Stimulated activated CD8-positive, alpha-beta memory T cell treated with anti-CD3 and anti-CD28 coated beads, Interleukin-15, amount 100 ng/mL, for 24 hours (primary cell): ENCODE results near the gene FAM210A.
"Not testable (repeated sequence)": the region's sequence is repeated elsewhere in the genome, so short reads cannot be mapped to it uniquely, and the experiment has no call there.

ENCODE experiments used
- DNase-seq: peaks from one replicate; pipeline ENCODE4 v3.0.0-alpha.2; 2020; ENCODE audit warnings: low read depth

FAM210A gene, protein sequence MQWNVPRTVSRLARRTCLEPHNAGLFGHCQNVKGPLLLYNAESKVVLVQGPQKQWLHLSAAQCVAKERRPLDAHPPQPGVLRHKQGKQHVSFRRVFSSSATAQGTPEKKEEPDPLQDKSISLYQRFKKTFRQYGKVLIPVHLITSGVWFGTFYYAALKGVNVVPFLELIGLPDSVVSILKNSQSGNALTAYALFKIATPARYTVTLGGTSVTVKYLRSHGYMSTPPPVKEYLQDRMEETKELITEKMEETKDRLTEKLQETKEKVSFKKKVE

DNA sequence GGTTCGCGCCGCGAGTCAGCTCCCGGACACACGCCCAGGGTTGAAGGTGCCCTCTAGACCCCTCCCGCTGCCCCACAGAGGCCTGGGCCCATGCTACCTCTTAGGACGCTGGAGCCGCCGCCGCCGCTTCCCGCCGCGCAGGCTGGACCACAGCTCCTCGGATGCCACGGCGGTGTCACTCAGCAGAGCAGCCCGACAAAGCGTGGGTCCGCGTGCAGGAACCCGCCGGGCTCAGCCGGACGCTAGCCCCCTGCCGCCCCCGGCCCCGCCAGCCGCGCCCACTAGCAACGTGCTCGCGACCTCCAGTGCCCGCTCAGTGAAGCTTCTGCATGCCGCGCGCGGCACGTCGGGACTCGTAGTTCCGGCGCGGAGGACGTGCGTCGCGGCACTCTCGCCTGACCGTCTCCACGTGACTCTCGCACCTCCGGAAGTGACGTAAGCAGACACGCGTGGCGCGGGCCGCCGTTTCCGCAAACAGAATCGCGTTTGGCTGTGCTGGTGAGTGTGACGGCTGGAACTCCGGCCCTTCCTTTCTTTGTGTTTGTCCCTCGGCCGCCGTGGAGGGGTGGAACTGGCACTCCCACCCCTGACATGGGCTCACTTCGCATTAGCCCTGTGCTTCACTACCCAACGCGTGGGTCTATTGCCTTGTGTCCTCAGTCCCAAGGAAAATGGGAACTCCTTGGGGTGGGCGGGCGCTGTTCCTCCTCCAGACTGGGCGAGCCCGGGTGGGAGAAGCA lies at the start of gene FAM210A, which contains the start of gene RNMT:
TSS of gene FAM210A (minus strand) at position 327 of the 740 bp plus-strand sequence. CDS start 44,481 bp downstream, outside the sequence.
TSS of gene RNMT (plus strand) at position 442 of the 740 bp plus-strand sequence. CDS start 4,845 bp downstream, outside the sequence.
- peak; percentile 93 for DNase-seq

GRCh38 chr18:13775058-13775457 lies 48.7 kb upstream of the FAM210A start:
- DNase-seq: no peak

DNA sequence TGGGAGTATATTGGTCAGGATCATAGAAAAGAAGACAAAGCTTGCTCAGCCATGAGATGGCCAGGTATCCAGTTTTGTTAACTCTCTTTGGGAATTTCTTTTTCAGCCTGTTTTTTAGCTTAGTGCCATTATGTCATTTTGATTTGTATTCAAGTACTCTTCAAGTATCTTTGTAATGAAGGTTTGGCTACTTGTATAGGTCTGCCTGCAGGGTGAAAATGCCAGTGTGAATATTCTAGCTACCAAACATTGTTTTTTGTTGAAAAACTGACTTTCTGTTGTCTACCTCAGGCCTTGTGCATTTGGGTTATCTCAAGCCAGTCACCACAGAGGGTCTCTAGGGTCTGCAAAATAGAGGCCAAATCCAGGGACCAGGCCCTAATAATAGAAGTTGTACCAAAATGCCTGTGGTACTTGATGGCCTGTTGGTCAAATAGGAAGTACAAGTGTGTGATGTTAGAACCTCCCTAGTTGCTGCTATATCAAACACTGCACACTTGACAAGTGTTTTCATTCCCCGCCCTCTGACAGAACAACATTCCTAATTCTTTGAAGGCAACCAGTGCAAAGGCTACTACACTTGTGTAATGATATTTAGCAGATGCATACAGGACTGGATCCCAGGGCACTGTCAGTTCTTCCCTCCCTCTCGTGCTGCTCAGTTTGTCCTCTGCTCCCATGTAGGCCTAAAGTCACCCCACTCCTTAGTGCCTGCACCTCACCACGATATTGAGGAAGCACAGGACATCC lies 36.5 kb upstream of the FAM210A start:
- DNase-seq: no peak

GRCh38 chr18:13760047-13760446 lies 33.7 kb upstream of the FAM210A start:
- DNase-seq: no peak

- DNase-seq: no peak
Measured at GRCh38 chr18:13758622-13759021, 32.3 kb upstream of the FAM210A start.

DNA sequence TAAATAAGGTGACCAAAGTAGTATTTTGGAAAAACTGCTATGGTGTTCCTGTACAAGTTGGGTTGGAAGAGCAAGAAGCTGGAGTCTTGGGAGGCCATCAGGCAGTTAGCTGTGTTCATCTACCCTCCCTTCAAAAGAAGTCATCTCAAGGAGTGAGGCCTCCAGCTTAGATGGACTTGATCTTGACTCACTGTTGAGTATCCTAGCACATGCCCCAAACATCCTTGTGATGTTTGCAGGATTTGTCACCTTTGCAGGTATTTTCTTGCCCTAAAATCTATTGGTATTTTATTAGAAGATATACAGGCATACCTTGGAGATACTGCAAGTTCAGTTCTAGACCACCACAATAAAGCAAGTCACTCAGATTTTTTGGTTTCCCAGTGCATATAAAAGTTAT lies 30.3 kb upstream of the FAM210A start:
- no peak for DNase-seq

- no peak for DNase-seq
Measured at GRCh38 chr18:13756261-13756660, 29.9 kb upstream of the FAM210A start.

DNA sequence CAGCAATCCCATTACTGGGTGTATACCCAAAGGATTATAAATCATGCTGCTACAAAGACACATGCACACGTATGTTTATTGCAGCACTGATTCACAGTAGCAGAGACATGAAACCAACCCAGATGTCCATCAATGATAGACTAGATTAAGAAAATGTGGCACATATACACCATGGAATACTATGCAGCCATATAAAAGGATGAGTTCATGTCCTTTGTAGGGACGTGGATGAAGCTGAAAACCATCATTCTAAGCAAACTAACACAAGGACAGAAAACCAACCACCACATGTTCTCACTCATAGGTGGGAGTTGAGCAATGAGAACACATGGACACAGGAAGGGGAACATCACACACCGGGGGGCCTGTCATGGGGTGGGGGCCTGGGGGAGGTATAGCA lies 25.2 kb upstream of the FAM210A start:
- not testable (repeated sequence) for DNase-seq

DNA sequence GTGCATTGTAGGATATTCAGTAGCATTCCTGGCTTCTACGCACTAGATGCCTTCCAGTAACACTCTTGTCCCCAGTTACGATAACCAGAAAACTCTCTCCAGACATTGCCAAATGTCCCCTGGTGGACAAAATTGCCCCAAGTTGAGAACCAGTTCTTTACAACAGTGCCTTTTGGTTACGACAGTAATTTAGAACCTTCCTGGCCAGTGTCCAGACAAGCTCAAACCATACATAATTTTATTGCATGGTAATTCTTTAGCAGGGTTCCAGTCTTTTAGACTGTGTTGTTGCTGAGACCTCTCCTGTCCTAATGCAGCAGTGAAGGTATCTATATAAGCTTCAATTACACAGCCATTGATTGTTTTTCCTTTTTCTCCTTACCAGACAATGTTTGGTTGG lies 20.3 kb upstream of the FAM210A start:
- DNase-seq: no peak

DNA sequence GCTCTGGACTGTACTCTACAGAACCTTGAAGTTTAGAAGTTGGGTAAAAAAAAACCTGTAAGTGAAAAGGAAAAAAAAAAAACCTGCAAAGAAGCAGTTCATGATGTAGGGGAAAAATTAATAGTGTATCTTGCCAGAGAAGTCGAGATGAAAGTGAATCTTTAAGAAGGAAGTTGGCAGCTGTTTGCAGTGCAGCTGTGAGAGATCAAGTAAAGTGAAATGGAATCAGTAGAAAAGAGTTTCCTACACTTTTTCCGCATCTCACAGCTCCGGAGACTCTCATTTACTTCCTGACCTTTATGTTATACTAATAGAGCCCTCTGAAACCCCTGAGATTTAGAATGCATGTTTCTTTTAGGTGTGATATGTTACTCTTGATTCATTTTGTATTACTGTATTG lies 19.3 kb upstream of the FAM210A start:
- DNase-seq: no peak

DNA sequence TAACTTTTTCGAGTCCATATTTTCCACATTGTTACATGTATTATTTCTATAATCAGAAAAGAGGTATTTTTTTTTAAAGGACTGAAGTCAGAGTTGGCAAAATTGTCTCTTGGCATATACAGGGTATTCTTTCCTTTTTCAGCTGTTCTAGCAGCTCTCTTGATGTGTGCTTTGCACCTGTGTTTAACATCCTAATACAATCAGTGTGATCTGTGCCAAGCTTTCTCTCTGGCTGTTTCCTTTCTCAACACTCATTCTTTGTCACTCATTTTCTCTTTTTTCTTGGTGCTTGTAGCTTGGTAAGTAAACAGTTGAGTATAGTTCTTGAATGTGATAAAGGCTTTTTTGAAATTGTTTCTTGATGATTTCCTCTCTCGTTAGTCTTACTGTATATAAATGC lies 9.3 kb upstream of the FAM210A start:
- DNase-seq: no peak

GRCh38 chr18:13730481-13730880 lies 4.1 kb upstream of the FAM210A start:
- no peak for DNase-seq

GRCh38 chr18:13726972-13727331 lies 594 bp upstream of the FAM210A start:
- peak; percentile 8 for DNase-seq

- DNase-seq: no peak
Measured at GRCh38 chr18:13725566-13726231, 659 bp downstream of the FAM210A start.

GRCh38 chr18:13720847-13721246 lies 5.5 kb downstream of the FAM210A start:
- DNase-seq: no peak

GRCh38 chr18:13720123-13720522 lies 6.2 kb downstream of the FAM210A start:
- no peak for DNase-seq

GRCh38 chr18:13716916-13717315 lies 9.4 kb downstream of the FAM210A start:
- DNase-seq: no peak

- DNase-seq: no peak
Measured at GRCh38 chr18:13715330-13715729, 11.0 kb downstream of the FAM210A start.

DNA sequence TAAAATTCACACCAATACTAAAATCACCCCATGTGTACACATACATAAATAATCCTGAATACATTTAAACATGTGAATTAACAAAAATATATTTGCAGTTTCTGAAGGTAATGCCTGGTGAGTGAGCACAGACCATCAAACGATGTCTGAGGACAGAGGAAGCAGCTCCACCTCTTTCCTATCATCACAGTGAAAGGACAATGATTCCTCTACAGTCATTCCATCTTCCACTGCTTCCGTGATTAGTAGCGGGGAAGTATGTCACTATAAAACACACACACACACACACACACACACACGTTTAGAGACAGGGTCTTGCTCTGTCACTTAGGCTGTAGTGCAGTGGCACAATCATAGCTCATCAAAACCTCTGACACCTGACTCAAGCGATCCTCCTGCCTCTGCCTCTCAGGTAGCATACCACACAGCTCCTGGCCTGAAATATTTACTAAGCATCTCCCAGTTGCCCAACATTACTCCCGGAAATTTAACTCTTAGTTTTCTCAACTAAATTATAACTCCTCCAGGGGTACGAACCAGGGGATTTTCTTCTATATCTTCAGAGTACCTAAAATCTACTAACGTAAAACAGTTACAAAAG lies 12.8 kb downstream of the FAM210A start:
- DNase-seq: no peak

- DNase-seq: no peak
Measured at GRCh38 chr18:13712400-13713131, 13.8 kb downstream of the FAM210A start.

DNA sequence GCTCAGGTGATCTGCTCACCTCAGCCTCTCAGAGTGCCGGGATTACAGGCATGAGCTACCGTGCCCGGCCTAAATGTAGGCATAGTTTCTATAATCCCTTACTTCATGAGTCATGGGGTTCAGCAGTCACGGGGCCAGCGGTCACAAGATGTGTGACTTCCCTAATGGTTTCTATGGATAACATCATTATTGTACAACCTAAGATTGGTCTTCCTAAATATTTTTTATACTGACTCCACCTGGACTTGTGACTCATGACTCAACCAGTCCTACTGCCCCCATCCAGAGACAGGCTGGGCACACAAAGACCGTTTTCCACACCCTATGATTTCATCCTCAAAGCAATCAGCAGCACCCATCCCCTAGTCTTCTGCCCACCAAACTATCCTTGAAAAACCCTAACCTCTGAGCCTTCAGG lies 15.9 kb downstream of the FAM210A start:
- no peak for DNase-seq
